Mesenchymal stem cell (in vitro differentiated cells and primary cell): Measurements from ENCODE around the gene IGSF11.

ENCODE experiments used
- DNase-seq: peaks from one replicate; pipeline ENCODE4 v3.0.0-alpha.2; 2013
- H2AFZ ChIP-seq: one replicate; pipeline ENCODE4 v1.6.1; 2013; ENCODE audit warnings: low read depth, mild to moderate bottlenecking, control low read depth, inconsistent platforms, low read length, moderate library complexity
- H2AK5ac ChIP-seq: 2 replicates; pipeline ENCODE4 v1.6.1; 2013; ENCODE audit warnings: low read length, moderate library complexity, mild to moderate bottlenecking, inconsistent platforms; ENCODE audit not compliant: severe bottlenecking
- H2BK120ac ChIP-seq: one replicate; pipeline ENCODE4 v1.6.1; 2013; ENCODE audit warnings: low read depth, mild to moderate bottlenecking, inconsistent platforms, low read length, moderate library complexity
- H2BK12ac ChIP-seq, 2 experiments: one replicate each; pipeline ENCODE4 v1.6.1; 2013; ENCODE audit warnings: inconsistent platforms in 2 of 2, low read length in 2 of 2, mild to moderate bottlenecking in 2 of 2, moderate library complexity in 2 of 2, control low read depth in 1 of 2
- H2BK15ac ChIP-seq: one replicate; pipeline ENCODE4 v1.6.1; 2013; ENCODE audit warnings: mild to moderate bottlenecking, low read depth, inconsistent platforms; ENCODE audit not compliant: poor library complexity, severe bottlenecking
- H2BK5ac ChIP-seq: 2 replicates; pipeline ENCODE4 v1.6.1; 2013; ENCODE audit warnings: low read depth, mild to moderate bottlenecking, low read length, control low read depth, inconsistent platforms; ENCODE audit not compliant: poor library complexity, severe bottlenecking
- H3K14ac ChIP-seq, 2 experiments: one replicate each; pipeline ENCODE4 v1.6.1; 2013; ENCODE audit warnings: inconsistent platforms in 2 of 2, low read length in 2 of 2, control low read depth in 1 of 2, mild to moderate bottlenecking in 1 of 2, moderate library complexity in 1 of 2
- H3K18ac ChIP-seq, 2 experiments: one replicate each; pipeline ENCODE4 v1.6.1; 2013; ENCODE audit warnings: inconsistent platforms in 2 of 2, low read length in 2 of 2, control low read depth in 1 of 2, low read depth in 1 of 2, mild to moderate bottlenecking in 1 of 2
- H3K23ac ChIP-seq, 2 experiments: one replicate each; pipeline ENCODE4 v1.6.1; 2013; ENCODE audit warnings: inconsistent platforms in 2 of 2, low read length in 2 of 2, mild to moderate bottlenecking in 2 of 2, moderate library complexity in 2 of 2, control low read depth in 1 of 2
- H3K27ac ChIP-seq: 2 replicates; pipeline ENCODE4 v1.5.1; 2013; ENCODE audit warnings: mild to moderate bottlenecking, moderate library complexity, low read length, control low read depth, inconsistent platforms; ENCODE audit not compliant: poor library complexity, severe bottlenecking
- H3K27me3 ChIP-seq, 2 experiments: 2 replicates each; pipeline versions ENCODE4 v1.6.1 to v1.7.0; 2013; ENCODE audit warnings: low read length in 2 of 2, mild to moderate bottlenecking in 2 of 2, moderate library complexity in 2 of 2, control low read depth in 1 of 2, inconsistent platforms in 1 of 2; ENCODE audit not compliant: control insufficient read depth in 1 of 2, insufficient read depth in 1 of 2
- H3K36me3 ChIP-seq, 2 experiments: 2 replicates each; pipeline versions ENCODE4 v1.6.1 to v1.7.0; 2013; ENCODE audit warnings: low read length in 2 of 2, control low read depth in 1 of 2, inconsistent platforms in 1 of 2, low read depth in 1 of 2, mild to moderate bottlenecking in 1 of 2; ENCODE audit not compliant: insufficient read depth in 2 of 2, control insufficient read depth in 1 of 2
- H3K4ac ChIP-seq, 2 experiments: one replicate each; pipeline ENCODE4 v1.6.1; 2013; ENCODE audit warnings: inconsistent platforms in 2 of 2, low read length in 2 of 2, mild to moderate bottlenecking in 2 of 2, moderate library complexity in 2 of 2, control low read depth in 1 of 2, low read depth in 1 of 2
- H3K4me1 ChIP-seq: 2 replicates; pipeline ENCODE4 v1.6.1; 2013; ENCODE audit warnings: low read depth, low read length, control low read depth; ENCODE audit not compliant: control insufficient read depth, insufficient read depth
- H3K4me2 ChIP-seq: 2 replicates; pipeline ENCODE4 v1.6.1; 2013; ENCODE audit warnings: low read length, mild to moderate bottlenecking, inconsistent platforms; ENCODE audit not compliant: poor library complexity, severe bottlenecking
- H3K4me3 ChIP-seq, 2 experiments: 2 replicates each; pipeline versions ENCODE4 v1.5.1 to v1.7.0; 2013; ENCODE audit warnings: low read length in 2 of 2, mild to moderate bottlenecking in 2 of 2, control low read depth in 1 of 2, low read depth in 1 of 2; ENCODE audit not compliant: insufficient read depth in 1 of 2
- H3K79me1 ChIP-seq: replicated peaks from 2 replicates; pipeline ENCODE4 v1.6.1; 2013; ENCODE audit warnings: mild to moderate bottlenecking, control low read depth, low read length, inconsistent platforms; ENCODE audit not compliant: poor library complexity, severe bottlenecking
- H3K9ac ChIP-seq: 2 replicates; pipeline ENCODE4 v1.7.0; 2013; ENCODE audit warnings: mild to moderate bottlenecking, low read length, moderate library complexity
- H3K9me3 ChIP-seq: 2 replicates; pipeline ENCODE4 v1.7.0; 2013; ENCODE audit warnings: mild to moderate bottlenecking, low read length; ENCODE audit not compliant: control insufficient read depth
- H4K8ac ChIP-seq: one replicate; pipeline ENCODE4 v1.6.1; 2013; ENCODE audit warnings: inconsistent platforms, mild to moderate bottlenecking, low read length, moderate library complexity
- H4K91ac ChIP-seq: one replicate; pipeline ENCODE4 v1.6.1; 2013; ENCODE audit warnings: mild to moderate bottlenecking, low read length, inconsistent platforms
- WGBS: methylation state at CpG from one replicate; pipeline ENCODE4 v1.1.7; 2013; ENCODE audit warnings: mixed read lengths; 5-methylcytosine and 5-hydroxymethylcytosine counted together

Gene IGSF11

DNA sequence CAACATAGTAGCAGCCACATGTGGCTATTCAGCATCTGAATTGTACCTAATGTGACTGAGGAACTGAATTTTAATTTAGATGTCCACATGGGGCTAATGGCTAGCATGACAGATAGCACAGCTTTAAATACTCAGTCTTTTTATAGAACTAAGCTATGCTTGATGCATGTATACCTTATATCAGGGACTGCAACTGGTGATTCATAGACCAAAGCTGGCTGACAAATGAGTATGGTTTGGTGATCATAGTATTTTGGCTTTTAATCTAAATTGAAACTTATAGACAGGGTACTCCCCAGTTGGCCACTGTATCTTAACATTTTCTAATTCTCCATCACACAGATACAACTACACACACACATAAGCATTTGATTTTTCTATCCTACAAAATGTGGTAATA lies 83.6 kb downstream of the IGSF11 start:
- no peak overlapping the region for H4K91ac ChIP-seq
- H2AK5ac ChIP-seq, result no peak overlapping the region
- H3K27me3 ChIP-seq, result no peaks in the 10 kb centered on the region
- H2BK12ac ChIP-seq, result no peak overlapping the region
- H4K8ac ChIP-seq, result no peak overlapping the region
- H2AFZ ChIP-seq, result no peak overlapping the region
- DNase-seq, result no peak
- H3K9me3 ChIP-seq, result peaks cover 7% of the 10 kb centered on the region
- no peak overlapping the region for H3K4ac ChIP-seq
- no peak overlapping the region for H3K14ac ChIP-seq
- no peak overlapping the region for H2BK15ac ChIP-seq
- no peak overlapping the region for H3K27ac ChIP-seq
- H2BK120ac ChIP-seq, result no peak overlapping the region
- H3K18ac ChIP-seq, result no peak overlapping the region
- H3K4me1 ChIP-seq, result no peaks in the 10 kb centered on the region
- no peak overlapping the region for H3K4me2 ChIP-seq
- H3K79me1 ChIP-seq, result no peaks in the 10 kb centered on the region
- H2BK5ac ChIP-seq, result no peak overlapping the region
- H3K9ac ChIP-seq, result no peak overlapping the region
- H3K36me3 ChIP-seq, result no peaks in the 10 kb centered on the region
- H3K4me3 ChIP-seq, result no peak overlapping the region
- no peak overlapping the region for H3K23ac ChIP-seq

DNA sequence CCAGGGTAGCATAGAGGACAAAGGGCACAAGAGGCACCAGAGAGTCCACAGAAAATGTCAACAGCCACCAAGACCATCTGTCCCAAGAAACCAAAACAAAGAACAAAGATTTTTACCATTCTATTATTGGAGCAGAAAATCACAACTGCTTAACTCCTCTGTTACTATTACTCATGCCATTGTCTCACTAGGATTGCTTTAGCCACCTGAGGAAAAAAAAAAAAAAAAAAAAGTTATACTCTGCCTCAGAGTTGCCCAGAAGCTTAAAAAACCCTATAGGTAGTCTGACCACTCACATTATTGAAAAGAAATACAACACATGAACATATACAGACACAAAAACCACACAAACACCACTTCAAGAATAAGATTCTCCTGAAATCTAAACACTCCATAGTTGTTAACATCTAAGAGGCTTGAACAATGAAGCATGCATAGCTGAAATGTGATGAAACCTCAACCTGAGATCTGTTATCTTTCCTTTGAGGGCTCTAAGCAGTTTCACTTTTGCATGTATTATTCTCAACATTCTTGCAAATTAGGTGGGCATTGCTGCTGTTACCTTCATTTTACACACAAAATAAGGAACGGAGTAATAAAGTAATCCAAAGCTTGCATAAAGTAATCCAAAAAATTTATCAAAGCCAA lies 85.4 kb downstream of the IGSF11 start:
- no peak overlapping the region for H4K8ac ChIP-seq
- WGBS, result 92% methylated on average over 1 of the region's 1 CpG

DNA sequence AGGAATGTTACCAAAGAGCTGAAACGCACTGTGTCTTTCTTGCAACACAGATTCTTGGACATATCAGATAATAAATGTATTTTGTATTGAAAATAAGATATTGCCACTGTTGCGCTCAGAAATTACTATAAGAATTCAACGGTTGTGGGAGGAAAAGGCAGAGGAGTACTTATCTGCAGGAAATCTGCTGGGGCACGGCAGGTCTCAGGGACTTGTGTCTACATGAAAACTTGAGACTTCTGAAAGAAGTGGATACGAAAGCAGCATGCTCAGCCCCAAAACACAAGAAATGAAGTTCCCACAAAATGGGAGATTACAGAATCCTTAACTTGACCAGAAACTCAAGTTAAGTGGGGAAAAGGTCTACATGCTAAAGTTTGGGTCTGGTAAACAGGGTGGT lies 86.5 kb downstream of the IGSF11 start:
- Histone ChIP-seq H2BK15ac (no peak overlapping the region), H3K36me3 (no peaks in the 10 kb centered on the region), H3K4me1 (no peaks in the 10 kb centered on the region), H3K27me3 (no peaks in the 10 kb centered on the region), H3K9me3 (no peaks in the 10 kb centered on the region), H3K4me2 (no peak overlapping the region), H2BK12ac (no peak overlapping the region), H3K18ac (no peak overlapping the region), H3K4me3 (no peak overlapping the region), H3K79me1 (no peaks in the 10 kb centered on the region), H3K4ac (no peak overlapping the region), H2AFZ (no peak overlapping the region), H2BK5ac (no peak overlapping the region), H3K9ac (no peak overlapping the region), H3K23ac (no peak overlapping the region), H3K14ac (no peak overlapping the region), H4K8ac (no peak overlapping the region), H4K91ac (no peak overlapping the region), H3K27ac (no peak overlapping the region), H2BK120ac (no peak overlapping the region), H2AK5ac (no peak overlapping the region)
- DNase-seq, result no peak
- WGBS, result 95% methylated on average over 4 of the region's 5 CpGs

More for the DNA sequence above, 85.4 kb downstream of the IGSF11 start:
- Histone ChIP-seq H3K23ac (no peak overlapping the region), H3K4ac (no peak overlapping the region), H3K9me3 (no peaks in the 10 kb centered on the region), H3K4me2 (no peak overlapping the region), H4K91ac (no peak overlapping the region), H2BK5ac (no peak overlapping the region), H3K36me3 (no peaks in the 10 kb centered on the region), H3K4me3 (no peak overlapping the region), H3K27me3 (no peaks in the 10 kb centered on the region), H2BK15ac (no peak overlapping the region), H2BK120ac (no peak overlapping the region), H3K79me1 (no peaks in the 10 kb centered on the region), H3K18ac (no peak overlapping the region), H2AK5ac (no peak overlapping the region), H3K4me1 (no peaks in the 10 kb centered on the region), H2AFZ (no peak overlapping the region), H2BK12ac (no peak overlapping the region), H3K14ac (no peak overlapping the region), H3K27ac (no peak overlapping the region), H3K9ac (no peak overlapping the region)
- no peak for DNase-seq

DNA sequence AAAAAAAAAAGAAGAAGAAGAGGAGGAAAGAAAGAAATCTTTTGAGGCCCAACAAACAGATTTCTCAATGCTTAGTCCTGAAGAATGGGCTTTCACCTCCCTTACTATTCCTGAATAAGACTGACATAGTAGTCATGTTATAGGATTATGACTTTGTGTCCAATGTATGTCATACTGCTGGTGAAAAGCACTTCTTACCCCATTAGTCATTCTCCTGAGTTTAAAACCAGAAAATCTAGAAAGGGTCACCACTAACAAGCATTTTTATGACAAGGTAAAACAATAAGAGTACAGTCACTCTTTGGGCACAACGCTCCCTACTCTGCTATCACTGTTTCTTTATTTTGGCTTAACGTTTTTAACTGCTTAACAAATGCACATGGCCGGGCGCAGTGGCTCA lies 88.2 kb downstream of the IGSF11 start:
- Histone ChIP-seq H2BK5ac (no peak overlapping the region), H4K8ac (no peak overlapping the region), H3K4me1 (no peaks in the 10 kb centered on the region), H3K36me3 (no peaks in the 10 kb centered on the region), H4K91ac (no peak overlapping the region), H3K9ac (no peak overlapping the region), H3K4ac (no peak overlapping the region), H2AFZ (no peak overlapping the region), H2AK5ac (no peak overlapping the region), H3K18ac (no peak overlapping the region), H2BK15ac (no peak overlapping the region), H3K23ac (no peak overlapping the region), H2BK120ac (no peak overlapping the region), H3K27ac (no peak overlapping the region), H2BK12ac (no peak overlapping the region), H3K4me3 (no peak overlapping the region), H3K9me3 (no peaks in the 10 kb centered on the region), H3K14ac (no peak overlapping the region), H3K4me2 (no peak overlapping the region), H3K27me3 (no peaks in the 10 kb centered on the region), H3K79me1 (no peaks in the 10 kb centered on the region)
- 63% methylated on average over 4 of the region's 4 CpGs for WGBS
- no peak for DNase-seq
